ENCODE results near the gene SNPH.

The SNPH gene

DNA sequence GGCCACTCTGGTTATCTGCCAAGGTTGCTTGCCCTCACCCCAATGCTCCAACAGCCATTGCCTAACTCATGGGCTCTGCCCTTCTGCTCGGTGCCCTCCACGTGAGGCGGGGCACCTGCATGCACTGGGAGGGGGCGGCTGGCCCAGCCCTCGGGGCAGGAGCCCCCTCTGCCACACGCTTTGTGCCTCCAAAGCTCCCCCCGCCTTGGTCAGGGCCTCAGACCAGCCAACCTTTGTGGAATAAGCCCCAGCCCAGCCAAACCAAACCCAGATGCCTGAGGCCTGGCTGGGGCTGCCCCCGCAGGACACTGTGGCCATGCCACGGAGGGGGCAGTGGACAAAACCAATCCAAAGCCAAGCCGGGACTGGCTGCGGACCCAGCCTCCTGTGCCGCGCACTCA, 41.5 kb downstream of the SNPH start:
- DNase-seq, result no peak

DNA sequence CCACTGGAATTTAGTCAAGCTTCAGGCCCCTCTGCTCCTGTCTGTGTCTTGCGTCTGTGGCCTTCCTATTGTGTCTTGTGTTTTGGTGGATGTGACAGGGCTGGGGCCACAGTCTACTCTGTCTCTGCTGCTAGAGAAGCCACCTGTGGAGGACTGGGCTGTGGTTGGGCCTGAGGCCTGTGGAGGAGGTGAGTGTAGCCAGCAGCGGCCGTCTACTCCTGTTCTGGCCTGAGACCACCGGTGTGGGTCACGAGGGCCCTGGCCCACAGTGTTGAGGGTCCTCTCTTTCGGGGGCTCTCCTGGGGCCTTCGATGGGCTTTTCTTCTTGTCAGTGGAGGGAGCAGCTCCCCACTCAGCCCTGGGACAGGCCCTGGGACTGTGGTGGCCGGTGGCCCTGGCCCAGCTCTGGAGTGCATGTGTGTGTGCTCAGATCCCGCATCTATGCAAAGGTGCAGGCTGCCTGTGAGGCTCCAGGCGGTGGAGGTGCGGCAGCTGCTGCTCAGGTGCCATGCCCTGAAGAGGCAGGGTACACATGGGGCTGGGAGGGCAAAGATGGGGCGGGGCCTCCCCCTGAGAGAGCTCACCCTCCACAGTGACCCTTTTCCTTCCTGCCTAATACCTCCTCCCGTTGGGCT, 42.1 kb downstream of the SNPH start:
- no peak for DNase-seq

DNA sequence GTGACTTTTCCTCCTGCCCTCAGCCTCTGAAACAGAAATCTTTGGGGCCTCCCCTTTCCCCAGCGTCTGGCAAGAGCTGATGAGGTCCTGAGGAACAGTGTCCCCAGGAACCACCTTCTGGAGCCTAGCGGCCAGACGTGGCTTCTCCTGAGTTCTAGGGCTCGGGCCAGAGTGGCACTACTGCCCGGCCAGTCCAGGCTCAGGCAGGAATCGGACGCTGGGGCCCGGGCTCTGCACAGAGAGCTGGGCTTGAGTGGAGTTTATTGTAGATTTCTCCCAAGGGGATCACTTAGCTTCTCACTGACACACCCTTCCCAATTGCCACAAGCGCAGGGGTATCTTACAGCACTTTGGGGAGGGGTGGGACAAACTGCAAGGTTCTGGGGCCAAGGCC, 42.6 kb downstream of the SNPH start:
- DNase-seq, result no peak

DNA sequence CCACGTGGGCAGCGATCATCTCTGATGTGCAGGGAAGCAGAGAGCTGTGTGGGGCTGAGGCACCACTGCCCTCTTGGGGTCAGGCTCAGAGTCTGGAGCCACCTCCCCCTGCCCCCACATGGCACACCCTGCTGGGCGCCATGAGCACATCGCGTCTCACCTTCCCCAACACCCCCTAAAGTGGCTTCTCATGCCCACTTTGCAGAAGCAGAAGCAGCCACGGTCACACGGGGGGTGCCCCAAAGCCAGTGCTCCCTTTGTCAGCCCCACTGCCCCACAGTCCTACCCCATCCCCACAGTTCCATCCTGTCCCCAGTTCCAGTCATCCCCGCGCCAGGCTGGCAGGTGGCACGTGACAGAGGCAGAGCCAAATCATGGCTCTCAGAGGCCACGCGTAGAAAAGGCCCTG, 43.3 kb downstream of the SNPH start:
- DNase-seq, result no peak

DNA sequence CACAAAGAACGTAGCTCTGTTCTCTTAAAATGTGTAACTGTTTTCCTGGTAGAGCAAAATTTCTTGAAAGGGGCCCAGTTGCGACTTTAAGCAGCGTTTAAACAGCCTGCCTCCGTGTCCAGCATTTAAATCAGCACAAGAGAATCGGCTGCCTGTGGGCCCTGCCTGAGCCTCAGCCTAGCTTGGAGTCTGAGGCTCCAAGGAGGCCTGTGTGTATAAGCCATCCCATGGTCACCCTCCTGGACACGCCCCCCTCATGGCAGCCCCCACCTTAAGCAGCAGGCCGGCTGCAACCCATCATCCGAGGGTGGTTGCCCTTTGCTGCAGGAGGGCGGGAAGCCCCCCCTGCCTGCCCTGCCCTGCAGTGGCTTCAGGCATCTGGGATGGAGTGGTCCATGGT, 44.0 kb downstream of the SNPH start:
- DNase-seq, result no peak

DNA sequence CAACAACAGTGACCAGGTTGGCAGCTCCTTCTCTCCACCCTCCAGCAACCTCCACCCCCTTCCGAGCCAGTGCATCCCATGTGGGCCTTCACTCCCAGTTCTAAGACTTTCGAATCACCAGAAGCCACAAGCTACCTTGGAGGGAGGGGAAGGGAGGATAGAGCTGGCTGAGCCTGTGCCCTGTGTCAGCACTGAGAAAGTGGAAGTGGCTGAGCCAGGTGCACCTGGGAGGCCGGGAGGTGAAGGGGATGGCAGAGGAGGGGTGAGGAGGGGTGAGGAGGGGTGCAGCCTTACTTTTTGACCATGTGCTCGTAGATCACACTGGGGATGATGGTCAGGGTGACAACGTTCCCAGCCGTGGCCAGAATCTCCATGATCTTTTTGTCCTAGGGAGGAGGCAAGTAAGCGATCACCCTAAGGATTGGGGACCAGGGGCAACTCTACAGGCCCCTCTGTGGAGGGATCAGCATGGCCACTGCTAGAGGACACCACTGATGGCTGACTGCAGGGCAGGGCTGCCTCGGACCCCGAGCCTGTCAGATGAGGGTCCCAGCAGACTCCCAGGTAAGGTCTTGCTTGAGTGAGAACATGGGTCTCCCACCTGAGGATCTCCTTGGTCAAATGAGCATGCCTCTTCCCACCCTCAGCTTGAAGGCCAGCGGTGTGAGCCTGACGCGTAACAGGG, 44.6 kb downstream of the SNPH start:
- DNase-seq, result no peak

DNA sequence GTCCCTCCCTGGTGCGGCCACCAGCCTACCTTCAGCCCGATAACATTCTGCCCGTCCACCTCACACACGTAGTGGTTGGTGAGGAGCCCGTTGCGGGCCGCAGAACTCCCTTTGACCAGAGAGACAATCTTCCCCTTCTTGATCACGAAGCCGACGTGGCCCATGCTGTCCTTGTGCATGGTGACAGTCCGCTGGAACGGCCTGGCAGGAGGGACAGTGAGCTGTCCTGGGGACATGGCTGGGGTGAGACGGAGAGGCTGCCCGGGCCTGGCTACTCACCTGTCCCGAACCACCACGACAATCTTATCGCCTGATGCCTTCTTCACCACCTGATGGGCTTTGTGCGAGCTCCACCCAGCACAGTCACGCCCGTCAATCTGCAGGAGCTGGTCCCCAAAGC, 46.2 kb downstream of the SNPH start:
- DNase-seq, result no peak

DNA sequence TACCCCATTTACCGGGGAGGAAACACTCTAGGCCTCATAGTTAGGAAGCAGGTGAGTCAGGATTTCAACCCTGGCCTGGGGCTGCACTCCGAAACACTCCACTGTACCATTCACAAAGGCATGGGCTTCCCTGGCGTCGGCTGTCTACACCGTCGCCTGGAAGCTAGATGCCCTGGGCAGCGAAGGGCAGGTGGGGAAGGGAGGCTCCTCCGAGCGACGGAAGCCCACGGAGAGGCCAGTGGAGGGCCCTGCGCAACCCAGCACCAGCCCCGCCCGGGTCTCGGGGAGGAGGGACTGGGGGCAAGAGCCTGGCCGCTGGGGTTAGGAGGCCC, 46.8 kb downstream of the SNPH start:
- no peak for DNase-seq

DNA sequence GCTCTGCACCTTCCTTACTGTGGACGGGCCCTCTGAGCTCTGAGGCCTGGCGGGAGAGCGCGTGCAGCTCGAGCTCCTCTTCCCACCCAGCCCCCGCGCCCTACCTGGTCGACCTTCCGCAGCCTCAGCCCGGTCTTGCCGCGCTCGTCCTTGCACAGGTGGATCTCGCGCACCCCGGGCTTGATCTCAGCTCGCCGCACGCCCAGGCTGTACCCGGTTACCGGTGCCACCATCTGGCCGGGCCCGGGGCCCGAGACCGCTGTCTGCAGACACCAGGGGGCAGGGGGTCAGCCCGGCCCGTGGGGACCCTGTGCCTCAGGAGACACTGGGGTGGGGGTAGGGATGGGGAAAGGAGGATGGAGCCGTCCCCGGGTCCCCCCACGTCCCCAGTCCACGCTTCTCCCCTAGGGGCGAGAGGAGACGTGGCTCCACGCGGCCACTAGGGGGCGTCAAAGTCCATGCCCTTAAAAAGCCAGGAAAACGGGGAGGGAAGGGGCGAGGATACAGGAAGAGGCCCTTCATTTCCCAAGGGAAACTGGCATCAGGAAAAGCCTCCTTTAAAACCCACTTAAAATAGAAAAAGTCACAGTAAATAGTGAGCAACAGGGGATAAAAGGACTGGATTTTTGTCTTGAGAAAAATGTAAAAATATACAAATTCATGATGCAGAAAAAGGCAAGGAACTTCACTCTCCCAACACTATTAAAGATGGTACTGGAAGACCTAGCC, 47.3 kb downstream of the SNPH start:
- DNase-seq, result peak; percentile 88

DNA sequence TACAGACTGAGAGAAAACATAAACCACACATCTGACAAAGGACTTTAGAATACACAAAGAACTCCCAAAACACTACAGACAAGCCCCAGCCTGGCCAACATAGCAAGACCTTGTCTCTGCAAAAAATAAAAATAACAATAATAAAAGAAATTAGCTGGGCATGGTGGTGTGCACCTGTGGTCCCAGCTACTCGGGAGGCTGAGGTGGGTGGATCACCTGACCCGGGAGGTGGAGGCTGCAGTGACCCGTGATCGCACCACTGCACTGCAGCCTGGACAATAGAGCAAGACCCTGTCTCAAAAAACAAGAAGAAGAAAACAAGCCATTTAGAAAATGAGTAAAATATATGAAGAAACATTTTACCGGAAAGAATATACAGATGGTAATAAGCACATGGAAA, 49.7 kb downstream of the SNPH start:
- DNase-seq, result no peak

DNA sequence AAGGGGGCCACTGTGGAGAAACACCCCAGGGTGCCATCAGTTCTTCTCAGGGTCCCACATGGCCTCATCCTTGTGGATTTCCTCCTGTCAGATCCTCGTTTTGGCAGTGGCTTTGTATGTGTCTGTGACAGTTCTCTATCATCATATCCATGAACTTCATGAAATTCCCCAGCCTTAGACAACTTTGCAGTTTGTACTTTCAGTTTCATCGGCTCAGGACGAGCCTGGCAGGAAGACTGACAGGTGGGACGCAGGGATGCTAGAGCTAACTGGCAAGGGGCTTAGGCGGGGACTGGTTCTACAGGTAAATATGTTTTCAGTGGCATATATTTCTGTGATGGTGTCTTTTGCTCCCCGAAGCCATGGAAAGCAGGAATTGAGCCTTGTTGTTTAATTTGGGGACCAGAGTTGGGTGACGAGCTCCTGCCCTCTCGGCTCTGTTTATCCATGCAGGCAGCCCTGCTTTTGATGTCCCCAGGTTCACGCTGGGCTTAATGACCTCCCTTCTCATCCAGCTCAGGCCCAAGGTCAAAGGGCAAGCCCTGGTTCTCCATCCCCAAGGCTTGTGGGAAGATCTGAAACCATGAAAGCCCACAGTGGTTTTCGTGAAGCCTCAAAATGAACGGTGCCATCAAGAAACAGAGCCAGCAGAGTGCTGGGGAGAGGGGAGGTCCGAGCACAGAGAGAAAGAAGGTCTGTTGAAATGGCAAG, 51.6 kb downstream of the SNPH start:
- DNase-seq, result no peak

DNA sequence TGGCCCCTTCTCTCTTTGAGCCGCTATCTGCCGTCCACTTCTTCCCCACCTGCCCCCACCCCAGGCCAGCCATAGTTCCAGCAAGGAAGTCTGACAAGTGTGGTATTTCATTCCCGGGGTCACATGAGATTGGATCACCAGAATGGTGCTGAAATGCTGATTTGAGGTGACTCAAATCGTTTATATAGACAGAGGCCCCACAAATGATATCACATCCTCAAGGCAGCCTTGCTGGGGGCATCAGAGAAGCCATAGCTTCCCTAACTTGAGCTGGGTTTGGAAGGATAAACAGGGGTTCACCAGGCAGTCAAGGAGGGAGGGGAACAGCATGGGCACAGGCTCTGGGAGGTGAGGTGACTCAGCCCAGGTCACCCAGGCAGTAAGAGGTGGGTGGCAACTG, 53.0 kb downstream of the SNPH start:
- no peak for DNase-seq

DNA sequence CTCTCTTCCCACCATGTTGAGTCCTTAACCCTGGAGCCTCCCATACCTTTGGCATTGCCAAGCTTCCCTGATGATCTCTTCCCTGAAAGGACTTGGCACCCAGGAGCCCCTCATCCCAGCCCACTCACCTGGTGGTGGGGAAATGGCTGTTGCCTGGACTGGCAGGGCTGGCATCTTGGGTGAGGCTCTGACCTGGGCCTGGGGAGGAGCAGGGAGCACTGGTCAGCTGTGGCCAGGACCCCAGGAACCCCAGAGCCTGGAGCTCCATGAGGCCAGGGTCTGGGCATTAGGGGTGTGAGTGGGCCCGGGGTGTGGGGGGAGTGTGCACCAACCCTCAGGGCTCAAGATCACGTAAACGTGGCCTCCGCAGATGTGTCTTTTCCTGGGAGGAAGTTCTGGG, 53.4 kb downstream of the SNPH start:
- DNase-seq, result no peak

DNA sequence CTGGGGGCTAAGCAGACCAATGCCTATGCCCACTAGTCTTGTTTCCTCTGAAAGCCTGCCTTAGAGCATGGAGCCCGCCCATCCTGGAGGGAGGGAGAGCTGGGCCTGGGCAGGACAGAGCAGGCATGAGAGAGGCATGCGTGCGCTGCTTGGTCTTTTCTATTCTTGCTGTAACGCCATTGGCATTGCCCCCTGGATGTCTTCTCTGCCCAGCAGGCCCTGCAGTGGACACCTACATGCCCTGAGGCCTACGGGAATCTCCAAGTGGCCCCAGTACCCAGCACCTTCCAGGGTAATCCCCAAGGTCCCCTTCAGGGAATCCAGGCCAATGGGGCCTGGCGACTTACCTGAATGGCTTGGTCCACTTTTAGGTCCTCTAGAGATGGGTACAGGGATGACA, 53.9 kb downstream of the SNPH start:
- no peak for DNase-seq

DNA sequence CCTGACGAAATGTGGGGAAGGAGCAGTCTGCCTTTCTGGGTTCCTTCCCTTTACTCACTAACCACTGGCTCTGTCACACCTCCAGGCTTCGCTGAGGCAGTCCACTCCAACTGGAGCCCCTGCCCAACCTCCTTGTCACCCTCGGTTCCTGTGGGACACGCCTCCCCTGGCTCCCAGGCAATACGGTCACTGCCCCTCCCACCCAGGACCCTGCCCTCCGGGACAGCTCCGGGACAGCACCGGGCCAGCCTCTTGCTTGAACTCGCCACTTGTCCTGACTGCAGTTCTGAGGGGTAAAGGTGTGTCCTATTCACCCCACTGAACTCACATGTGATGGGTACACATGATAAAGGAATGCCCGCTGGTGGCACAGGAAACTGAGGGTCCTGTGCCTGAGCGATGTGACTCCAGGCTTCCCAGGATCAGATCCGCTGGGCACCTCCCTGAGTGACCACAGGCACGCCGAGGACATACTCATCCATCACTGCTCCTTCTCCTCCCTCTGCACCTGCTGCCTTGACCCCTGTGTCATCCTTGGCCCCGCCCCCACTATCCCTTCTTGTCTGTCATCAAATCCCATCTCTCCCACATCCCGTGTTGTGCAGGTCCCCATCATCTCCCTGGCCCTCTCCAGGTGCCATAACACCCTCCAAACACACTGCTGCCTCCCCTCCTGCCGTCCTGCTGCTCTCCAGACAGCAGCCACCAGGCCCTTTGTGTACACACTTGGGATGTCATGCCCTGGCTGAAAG, 55.0 kb downstream of the SNPH start:
- no peak for DNase-seq

DNA sequence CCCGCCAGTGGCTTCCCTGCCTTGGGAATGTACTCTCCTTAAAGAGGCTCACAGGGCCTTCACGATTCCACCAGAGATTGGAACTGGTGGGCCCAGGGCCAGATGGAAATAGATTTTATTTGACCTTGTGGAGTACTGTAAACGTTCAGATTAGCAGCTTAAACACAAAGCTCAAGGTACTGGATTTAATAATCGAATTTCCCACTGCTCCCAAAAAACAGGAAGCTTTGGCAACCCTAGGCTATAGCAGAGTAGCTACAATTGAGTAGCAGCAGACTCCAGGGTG, 55.5 kb downstream of the SNPH start:
- no peak for DNase-seq

DNA sequence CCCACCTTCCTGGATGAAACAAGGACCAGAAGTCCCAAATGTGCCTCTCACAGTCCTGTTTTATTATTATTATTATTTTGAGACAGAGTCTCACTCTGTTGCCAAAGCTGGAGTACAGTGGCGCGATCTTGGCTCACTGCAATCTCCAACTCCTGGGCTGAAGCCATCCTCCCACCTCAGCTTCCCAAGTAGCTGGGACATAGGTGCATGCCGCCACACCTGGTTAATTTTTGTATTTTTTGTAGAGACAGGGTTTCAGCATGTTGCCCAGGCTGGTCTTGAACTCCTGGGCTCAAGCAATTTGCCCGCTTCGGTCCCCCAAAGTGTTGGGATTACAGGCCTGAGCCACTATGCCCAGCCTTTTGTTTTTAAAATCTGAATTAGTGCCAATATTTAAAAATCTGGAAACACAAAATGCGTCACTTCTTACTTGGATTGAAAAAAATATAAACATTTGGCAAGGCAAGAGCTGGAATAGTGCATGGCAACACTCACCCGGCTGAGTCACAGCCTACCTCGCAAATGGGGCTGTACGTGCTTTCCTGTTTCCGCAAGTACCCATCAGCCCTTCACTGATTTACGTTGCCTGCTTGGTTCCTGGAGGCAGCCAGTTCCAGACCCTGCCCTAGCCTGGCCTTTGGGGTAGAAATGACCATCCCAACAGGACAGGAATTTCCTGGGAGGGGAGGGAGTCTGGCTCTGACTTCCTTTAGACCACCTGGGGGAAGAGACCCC, 56.6 kb downstream of the SNPH start:
- DNase-seq, result no peak

DNA sequence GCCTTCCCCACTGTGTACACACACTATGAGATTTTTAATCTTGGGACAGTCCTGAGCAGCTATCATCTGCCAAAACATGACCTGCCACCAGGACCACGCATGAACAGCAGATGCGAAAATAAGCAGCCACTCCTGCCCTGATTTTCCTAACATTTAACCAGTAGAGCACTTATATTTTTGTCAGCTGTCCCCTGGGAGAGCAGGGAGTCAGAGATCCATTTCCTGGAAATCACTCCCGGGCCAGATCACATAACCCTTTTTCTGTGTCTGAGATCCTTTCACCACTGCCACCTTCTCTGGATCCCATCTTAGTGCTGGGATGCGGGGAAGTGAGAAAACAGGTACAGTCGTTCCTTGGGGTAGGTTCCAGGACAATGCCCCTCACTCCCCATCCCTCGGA, 57.2 kb downstream of the SNPH start:
- no peak for DNase-seq

DNA sequence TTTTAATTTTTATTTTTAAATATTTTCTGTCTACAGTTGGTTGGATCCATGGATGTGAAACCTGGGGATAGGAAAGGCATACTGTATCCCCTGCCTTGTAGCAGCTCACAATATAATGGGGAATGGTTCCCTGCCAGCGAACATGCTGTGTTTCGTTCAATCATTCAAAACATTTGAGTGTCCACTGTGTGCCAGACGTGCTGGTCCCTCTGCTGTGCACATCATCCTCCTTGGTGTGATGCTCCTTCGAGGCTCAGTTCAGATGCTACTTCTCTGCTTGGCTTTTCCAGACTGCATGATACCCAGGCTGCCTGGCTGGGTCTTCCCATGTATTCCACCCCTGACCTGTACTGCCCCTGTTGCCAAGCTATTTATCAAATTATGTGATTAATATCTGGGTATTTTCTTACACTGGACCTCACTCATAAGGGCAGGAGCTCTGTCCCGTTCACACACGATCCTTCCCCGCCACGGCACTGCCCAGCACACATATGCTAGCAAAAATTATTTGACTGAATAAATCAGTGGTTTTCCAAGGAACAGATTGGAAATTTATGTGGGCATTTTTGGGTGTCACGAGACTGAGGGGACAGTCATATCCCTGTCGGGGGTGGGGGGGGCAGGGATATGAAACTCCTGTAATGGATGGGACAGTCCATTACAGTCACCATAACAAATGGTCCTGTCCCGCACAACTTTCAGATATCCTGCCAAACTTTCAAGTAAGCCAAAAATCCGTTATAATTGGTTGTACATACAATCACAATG, 57.9 kb downstream of the SNPH start:
- DNase-seq, result no peak

DNA sequence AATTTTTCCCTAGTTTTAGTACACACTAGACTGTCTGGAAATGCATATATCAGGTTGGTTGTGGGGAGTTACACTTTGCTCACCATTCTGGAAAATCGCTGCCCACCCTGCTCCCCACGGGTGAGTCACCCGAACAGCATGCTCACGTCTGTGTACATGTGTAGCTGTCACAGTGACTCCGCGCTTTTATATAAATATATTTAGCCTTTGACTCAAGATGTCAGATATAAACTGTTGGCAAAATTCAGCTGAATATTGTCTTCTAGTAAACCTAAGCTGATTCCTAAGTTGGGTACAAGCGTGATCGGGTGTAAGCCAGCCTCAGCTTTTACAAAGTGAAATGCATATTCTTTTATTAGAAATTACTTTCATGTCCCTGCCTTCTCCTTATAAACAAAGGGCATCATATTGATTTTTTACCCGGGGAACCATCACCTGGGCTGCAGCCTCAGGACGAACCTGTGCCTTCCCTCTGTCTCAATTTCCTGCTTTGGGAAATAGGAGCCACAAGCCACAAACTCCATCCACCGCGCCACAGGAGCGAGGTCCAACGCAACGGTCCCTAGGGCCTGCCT, 58.6 kb downstream of the SNPH start:
- no peak for DNase-seq

All from retina (tissue), 1 donor.